Myometrial cell (primary cell): Measurements from ENCODE around the gene HYOU1. TPM values are rescaled to one million over a fixed set of nuclear protein-coding genes. Genes with fewer than 3 reads are reported as not detected.

ENCODE experiments used
- total RNA-seq: library from RNA; depleted of rRNA; stranded (reverse); fragments of >200 nt; gene quantifications from 2 replicates; pipeline ENCODE4 v1.2.3, GENCODE V29; 2015

HYOU1 gene
- total RNA-seq, result 96.6 and 110 TPM in 2 replicates

GRCh38 chr11:119057000-119057769, at the start of gene HYOU1:
HYOU1 (minus strand) TSS chr11:119057205; CDS start chr11:119056160, 1,045 bp downstream.

GRCh38 chr11:119101759-119102423, 44.9 kb upstream of the HYOU1 start, which contains the start of gene DPAGT1:
DPAGT1 (minus strand) TSS chr11:119101853; CDS start chr11:119101655, 198 bp downstream.

GRCh38 chr11:119084663-119085436, 27.8 kb upstream of the HYOU1 start, which contains the start of gene HMBS:
HMBS (plus strand) TSS chr11:119084881; CDS start chr11:119085034, 153 bp downstream.

GRCh38 chr11:119067371-119068222, 10.6 kb upstream of the HYOU1 start, which contains the start of gene VPS11:
VPS11 (plus strand) TSS chr11:119067818; CDS start chr11:119067824, 6 bp downstream.

GRCh38 chr11:119030329-119031047, 26.5 kb downstream of the HYOU1 start, which contains the start of gene SLC37A4:
SLC37A4 (minus strand) TSS chr11:119030877.

GRCh38 chr11:119018074-119018938, 38.7 kb downstream of the HYOU1 start, which contains the start of the genes RPS25 and TRAPPC4:
RPS25 (minus strand) TSS chr11:119018343; CDS start chr11:119018284, 59 bp downstream.
TRAPPC4 (plus strand) TSS chr11:119018766; CDS start chr11:119018796, 30 bp downstream.

GRCh38 chr11:118997627-118998387, 59.2 kb downstream of the HYOU1 start, which contains the start of gene CENATAC:
CENATAC (plus strand) TSS chr11:118998138; CDS start chr11:118998198, 60 bp downstream.

Other genes with a start within 250 kb of the HYOU1 start
- gene CXCR5, start 173.3 kb downstream of the HYOU1 start, total RNA-seq, result not detected in 2 replicates
- 17.3 and 26.6 TPM in 2 replicates for gene BCL9L, start 131.3 kb downstream of the HYOU1 start, total RNA-seq
- not detected in 2 replicates for gene UPK2, start 100.9 kb downstream of the HYOU1 start, total RNA-seq
- not detected in 2 replicates for gene FOXR1, start 85.4 kb downstream of the HYOU1 start, total RNA-seq
- gene CENATAC, start 59.1 kb downstream of the HYOU1 start, total RNA-seq, result 2.0 and 6.4 TPM in 2 replicates
- gene RPS25, start 38.9 kb downstream of the HYOU1 start, total RNA-seq, result 1,299 and 1,315 TPM in 2 replicates
- 64.3 and 95.9 TPM in 2 replicates for gene TRAPPC4, start 38.4 kb downstream of the HYOU1 start, total RNA-seq
- gene SLC37A4, start 26.3 kb downstream of the HYOU1 start, total RNA-seq, result 15.4 and 17.6 TPM in 2 replicates
- 20.5 and 20.7 TPM in 2 replicates for gene VPS11, start 10.6 kb upstream of the HYOU1 start, total RNA-seq
- 17.5 and 25.7 TPM in 2 replicates for gene HMBS, start 27.7 kb upstream of the HYOU1 start, total RNA-seq
- gene DPAGT1, start 44.6 kb upstream of the HYOU1 start, total RNA-seq, result 21.9 and 27.5 TPM in 2 replicates
- 5.8 and 7.8 TPM in 2 replicates for gene C2CD2L, start 50.1 kb upstream of the HYOU1 start, total RNA-seq
- gene HINFP, start 64.4 kb upstream of the HYOU1 start, total RNA-seq, result 7.8 and 12.4 TPM in 2 replicates
- under 0.01 and 0.29 TPM in 2 replicates for gene ABCG4, start 91.8 kb upstream of the HYOU1 start, total RNA-seq
- 16.0 and 23.1 TPM in 2 replicates for gene NLRX1, start 111.5 kb upstream of the HYOU1 start, total RNA-seq
- not detected in 2 replicates for gene NHERF4, start 128.3 kb upstream of the HYOU1 start, total RNA-seq
- gene CBL, start 149.1 kb upstream of the HYOU1 start, total RNA-seq, result 7.8 and 9.4 TPM in 2 replicates